ENCODE measurements around the gene PLCB3.

Gene PLCB3

DNA sequence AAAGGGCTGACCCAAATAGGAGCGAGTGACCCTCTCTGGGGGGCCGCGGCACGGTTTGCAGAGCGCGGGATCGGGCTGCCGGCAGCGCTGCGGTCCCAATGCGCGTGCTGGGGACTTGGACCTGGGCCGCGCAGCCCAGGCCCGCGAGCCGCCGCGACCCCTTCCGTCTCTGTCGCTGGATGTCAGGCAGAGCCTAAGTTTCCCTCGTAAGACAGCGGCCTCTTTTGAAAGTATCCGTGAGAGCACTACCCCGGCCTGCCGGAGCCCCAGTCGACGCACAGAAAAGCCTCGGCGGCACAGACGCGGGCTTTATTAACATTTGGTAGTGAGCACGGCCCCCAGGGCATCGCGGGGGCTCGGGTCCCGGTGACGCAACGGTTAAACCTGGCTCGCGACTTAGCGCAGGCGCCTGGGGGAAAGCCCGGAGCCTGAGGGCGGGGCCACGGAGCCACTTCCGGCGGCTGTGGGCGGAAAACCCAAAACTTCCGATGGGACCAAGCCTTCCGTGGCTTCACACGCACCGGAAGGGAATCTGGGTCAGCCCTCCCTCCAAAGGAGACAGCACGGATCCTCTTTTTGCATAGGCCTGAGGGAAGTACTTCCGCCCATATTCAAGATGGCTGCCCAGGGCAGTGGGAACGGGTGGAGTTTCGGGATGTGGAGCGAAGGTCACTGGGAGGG is 18.4 kb downstream of the PLCB3 start:
- peak; percentile 84 to 100 for DNase-seq (ENCODE audit: low read depth in 1 of 2, low spot score in 1 of 2)
- in situ Hi-C loops (cut with HindIII; ENCODE audit: low pct_unique_long_range_greater_than_20kb, low sequenced_read_pairs): no loop called here
- no peak for TF ChIP-seq JUND (IDR thresholded peaks at IDR 0.05; ENCODE audit: low read depth)

DNA sequence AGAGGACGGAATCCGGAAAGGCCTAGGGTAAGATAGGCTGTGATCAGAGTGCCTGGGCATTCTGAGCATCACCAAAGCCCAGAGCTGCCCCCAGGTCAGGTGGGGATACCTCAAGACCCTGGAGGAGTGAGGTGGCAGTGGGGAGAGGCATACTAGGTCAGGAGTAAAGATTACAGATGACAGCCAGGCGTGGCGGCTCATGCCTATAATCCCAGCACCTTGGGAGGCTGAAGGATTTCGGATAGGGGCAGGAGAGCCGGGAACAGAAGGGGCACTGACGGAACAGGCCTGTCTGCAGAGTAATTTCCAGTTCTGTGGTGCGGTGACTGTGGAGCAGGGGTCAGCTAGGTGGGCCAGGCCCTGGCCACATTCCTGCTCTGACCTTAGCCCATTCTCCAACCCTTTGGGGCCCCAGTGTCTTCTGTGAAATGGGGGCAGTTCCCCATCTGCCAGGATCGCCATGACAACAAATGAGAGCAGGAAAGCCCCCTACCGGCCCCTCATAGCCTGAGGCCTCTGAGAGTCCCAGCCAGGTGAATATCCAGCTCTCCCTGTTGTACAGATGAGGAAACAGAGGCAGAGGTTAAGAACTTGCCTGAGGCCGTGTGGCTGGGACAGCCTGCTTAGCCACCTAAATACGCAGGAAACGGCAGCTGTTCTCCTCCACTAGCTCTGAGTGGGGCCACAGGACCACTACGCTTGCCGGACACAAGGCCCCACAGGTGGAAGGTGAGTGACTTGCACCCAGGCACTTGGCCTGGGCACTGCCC is 23.9 kb downstream of the PLCB3 start:
- DNase-seq (ENCODE audit: low read depth in 1 of 2, low spot score in 1 of 2): no peak
- TF ChIP-seq JUND (IDR thresholded peaks at IDR 0.05; ENCODE audit: low read depth): no peak
- in situ Hi-C loops (cut with HindIII; ENCODE audit: low pct_unique_long_range_greater_than_20kb, low sequenced_read_pairs): no loop called here

DNA sequence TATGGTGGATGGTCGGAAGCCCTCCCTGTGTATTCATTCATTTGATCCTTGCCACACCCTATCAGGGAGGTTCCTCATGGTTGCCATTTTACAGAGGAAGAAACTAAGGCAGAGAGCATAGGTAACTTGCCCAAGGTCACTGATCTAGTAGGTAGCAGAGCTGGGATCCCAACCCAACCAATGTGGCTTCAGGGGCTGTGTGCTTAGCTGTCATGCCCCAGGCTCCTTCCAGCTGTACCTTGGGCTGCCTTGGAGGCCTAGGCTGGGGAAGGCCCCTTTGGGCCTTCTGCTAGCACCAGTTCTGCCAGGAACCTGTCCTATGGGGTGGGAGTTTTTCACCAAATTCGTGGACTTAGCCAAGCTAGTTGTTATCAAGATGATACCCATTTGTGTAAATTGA is 24.5 kb downstream of the PLCB3 start:
- TF ChIP-seq JUND (IDR thresholded peaks at IDR 0.05; ENCODE audit: low read depth): no peak
- in situ Hi-C loops (cut with HindIII; ENCODE audit: low pct_unique_long_range_greater_than_20kb, low sequenced_read_pairs): no loop called here
- DNase-seq (ENCODE audit: low read depth in 1 of 2, low spot score in 1 of 2): no peak

DNA sequence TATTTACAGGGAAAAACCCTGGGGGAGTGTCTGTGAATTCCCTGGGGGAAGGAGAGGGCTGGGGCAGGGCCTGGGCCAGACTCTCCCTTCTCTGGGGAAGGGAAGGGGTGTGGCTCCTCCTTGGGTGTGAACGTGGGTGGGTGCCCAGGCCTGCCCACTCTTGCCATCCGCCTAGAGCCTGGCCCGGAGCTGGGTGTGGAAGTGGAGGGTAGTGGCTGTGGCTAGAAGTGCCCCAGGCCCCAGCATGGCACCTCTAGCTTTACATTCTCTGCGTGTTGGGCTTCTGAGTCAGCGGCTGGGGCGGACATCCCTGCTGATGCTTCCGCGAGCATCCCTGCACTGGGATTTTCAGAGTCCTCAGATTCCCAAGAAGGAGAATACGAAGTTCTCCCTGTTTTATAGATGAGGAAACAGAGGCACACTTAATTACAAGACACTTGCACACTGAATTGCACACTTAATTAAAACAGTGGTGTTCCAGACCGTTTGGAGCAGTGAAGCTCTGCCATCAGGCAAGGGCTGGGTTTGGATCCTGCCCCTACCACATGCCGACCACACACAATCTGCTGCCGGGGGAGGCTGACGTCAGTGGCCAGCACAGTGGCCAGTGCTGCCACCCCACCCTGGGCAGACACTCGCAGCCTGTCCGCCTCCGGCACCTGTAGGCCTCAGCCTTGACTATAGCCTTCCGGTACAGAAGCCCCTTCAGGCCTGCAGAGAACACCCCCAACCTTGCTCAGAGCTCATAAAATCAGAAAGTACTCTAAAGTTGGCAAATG is 25.5 kb downstream of the PLCB3 start:
- DNase-seq (ENCODE audit: low read depth in 1 of 2, low spot score in 1 of 2): no peak
- in situ Hi-C loops (cut with HindIII; ENCODE audit: low pct_unique_long_range_greater_than_20kb, low sequenced_read_pairs): no loop called here
- TF ChIP-seq JUND (IDR thresholded peaks at IDR 0.05; ENCODE audit: low read depth): no peak

DNA sequence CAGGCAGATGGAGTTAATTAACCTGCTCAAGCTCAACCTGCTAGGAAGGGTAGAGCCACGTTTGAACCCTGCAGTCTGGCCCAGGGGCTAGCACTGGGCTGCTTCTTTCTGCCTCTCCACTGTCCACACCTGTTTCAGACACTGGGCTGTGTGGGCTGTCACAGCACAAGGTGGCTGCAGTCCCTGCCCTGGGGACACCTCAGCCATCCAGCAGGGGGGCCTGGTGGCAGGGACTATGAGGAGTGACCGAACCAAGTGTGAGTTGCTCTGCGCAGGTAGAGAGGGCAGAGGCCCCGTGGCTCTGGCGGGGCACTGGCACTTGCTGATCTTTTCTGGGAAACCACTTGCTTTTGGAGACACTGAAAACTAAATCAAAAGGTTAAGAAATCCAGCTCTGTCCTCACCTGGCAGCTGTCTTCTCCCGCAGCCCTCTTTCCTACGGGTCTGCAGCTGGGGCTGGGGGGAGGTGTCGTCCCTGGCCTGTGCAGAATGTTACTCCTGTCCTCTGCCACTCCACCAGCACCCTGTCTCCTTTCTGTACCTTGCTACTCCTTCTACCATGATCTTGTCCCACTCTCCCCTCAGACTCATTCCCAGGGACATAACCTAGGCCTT is 27.4 kb downstream of the PLCB3 start:
- in situ Hi-C loops (cut with HindIII; ENCODE audit: low pct_unique_long_range_greater_than_20kb, low sequenced_read_pairs): no loop called here
- DNase-seq (ENCODE audit: low read depth in 1 of 2, low spot score in 1 of 2): no peak
- TF ChIP-seq JUND (IDR thresholded peaks at IDR 0.05; ENCODE audit: low read depth): no peak

DNA sequence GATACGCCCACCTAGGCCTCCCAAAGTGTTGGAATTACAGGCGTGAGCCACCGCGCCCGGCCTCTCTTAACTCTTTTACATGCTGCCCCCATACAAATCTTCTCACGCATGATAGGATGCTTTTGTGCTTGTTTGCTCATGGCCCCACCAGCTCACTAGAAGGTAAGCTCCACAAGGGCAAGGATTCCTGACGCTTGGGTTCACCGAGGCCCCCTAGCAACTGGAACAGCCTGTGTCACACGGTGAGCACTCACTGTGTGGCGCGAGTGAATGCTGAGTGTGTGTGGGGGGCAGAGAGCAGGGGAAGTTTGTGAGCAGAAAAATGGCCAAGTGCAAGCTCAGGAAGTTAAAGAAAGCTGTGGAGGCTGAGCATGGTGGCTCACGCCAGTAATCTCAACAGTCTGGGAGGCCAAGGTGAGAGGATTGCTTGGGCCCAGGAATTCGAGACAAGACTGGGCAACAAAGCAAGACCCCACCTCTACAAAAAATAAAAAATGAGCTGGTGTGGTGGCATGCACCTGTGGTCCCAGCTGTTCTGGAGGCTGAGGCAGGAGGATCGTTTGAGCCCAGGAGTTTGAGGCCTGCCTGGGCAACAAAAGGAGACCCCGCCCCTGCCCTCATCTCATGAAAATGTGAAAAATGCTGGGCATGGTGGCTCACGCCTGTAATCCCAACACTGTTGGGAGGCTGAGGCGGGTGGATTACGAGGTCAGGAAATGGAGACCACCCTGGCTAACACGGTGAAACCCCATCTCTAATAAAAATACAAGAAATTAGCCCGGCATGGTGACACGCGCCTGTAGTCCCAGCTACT is 30.8 kb downstream of the PLCB3 start:
- in situ Hi-C loops (cut with HindIII; ENCODE audit: low pct_unique_long_range_greater_than_20kb, low sequenced_read_pairs): no loop called here
- no peak for TF ChIP-seq JUND (IDR thresholded peaks at IDR 0.05; ENCODE audit: low read depth)
- DNase-seq (ENCODE audit: low read depth in 1 of 2, low spot score in 1 of 2): no peak

DNA sequence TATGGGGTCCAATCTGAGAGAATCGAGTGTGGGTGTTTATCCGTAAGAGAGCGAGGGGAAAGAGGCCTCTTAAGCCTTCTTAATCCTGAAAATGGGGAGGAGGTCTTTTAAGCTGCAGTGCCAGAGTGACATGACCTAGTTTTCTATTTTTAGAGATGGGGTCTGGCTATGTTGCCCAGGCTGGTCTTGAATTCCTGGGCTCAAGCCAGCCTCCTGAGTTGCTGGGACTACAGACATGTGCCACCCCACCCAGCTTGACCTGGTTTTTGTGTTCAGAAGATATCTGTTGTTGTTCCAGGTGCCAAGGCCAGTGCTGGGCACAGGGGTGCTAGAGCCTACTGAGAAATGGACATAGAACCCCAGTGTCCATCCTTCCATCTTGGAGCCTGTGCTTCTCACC is 31.8 kb downstream of the PLCB3 start:
- no peak for TF ChIP-seq JUND (IDR thresholded peaks at IDR 0.05; ENCODE audit: low read depth)
- DNase-seq (ENCODE audit: low read depth in 1 of 2, low spot score in 1 of 2): no peak
- in situ Hi-C loops (cut with HindIII; ENCODE audit: low pct_unique_long_range_greater_than_20kb, low sequenced_read_pairs): no loop called here

DNA sequence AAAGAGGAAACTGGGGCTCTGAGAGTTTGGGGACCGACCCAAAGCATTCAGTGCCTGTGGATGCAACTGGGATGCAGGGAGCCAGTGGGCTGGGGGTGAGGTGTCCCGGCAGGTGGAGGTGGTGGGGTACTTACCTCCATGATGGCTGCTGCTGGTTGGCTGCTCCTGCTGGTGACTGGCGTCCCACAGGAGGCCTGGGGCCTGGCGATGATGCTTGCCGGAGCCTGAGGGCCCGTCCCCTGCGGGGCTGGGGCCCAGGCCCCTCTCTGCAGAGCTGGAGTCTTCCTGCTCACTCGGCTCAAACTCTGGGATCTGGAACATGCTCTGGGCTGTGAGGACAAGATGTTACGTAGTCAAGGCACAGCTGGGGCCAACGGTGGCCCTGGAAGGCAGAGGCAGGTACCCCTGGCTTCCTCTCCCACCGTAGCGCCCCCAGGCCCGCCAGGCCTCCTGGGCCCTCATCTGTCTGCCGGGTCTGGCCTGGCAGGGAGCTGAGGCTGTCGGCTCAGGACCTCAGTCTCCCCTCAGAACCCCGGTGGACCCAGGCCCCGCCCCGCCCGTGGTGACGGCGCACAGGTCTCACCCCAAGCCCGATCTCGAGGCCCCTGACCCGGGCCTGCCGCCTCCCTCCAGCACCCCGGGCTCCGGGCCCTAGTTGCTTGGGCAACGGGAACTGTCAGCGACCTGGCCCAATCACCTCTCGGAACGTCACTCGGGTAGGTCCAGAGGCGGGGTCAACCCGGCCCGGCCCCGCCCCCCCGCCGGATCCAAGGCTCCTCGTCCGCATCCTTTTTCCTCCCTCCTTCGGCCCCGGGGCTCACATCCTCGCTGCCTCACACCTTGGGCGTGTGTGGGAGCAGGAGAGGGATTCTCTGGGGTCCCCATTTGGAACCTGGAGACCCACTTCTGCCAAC is 33.0 kb downstream of the PLCB3 start, which contains the start of gene BAD:
TSS of gene BAD (minus strand) at position 618 of the 914 bp plus-strand sequence. CDS start at position 321, 297 bp downstream.
- no peak for TF ChIP-seq JUND (IDR thresholded peaks at IDR 0.05; ENCODE audit: low read depth)
- DNase-seq (ENCODE audit: low read depth in 1 of 2, low spot score in 1 of 2): peak; percentile 97 to 99
- in situ Hi-C loops (cut with HindIII; ENCODE audit: low pct_unique_long_range_greater_than_20kb, low sequenced_read_pairs): no loop called here

DNA sequence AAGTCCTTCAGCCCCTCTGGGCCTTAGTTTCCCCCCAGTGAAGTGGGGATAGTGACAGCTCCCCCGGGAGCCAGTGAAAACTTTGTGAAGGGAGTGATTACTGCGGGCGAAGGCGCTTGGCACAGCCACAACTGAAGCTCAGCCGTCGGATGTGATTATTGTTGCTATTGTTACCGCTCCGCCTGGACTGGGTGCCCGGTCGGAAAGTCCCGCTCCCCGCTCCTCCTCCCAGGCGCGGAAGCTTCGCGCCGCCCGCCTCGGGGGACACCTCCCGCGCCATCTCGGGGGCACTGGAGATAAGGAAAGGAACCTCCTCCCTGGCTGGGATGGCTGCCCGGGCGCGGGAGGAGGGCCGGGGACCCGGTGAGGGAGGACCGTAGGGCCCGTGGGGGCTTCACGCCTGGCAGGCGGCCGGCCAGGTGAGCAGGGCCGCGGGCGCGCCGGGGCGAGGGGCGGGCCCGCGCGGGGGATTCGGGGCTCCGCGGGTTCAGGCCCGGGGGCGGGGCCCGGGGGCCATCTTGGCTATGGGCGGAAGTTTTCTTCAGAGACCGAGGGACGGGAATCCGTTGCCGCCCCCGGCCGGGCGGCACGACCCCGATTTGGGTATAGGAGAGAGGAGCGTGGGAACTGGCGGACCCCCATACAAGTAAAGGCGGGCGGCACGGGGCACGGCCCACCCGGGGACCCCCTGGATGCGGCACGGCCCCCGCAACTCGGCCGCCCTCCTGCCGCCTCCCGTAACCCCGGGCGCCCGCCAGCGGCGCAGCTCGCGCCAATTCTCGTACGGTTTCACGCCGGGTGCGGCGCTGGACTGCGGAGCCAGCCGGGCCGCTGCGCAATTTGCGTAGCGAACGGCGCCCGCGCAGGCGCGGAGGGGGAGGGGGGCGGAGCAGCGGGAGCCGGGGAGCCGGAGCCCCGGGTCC is 33.9 kb downstream of the PLCB3 start, which contains the start of gene GPR137:
TSS of gene GPR137 (plus strand) at position 887 of the 923 bp plus-strand sequence. CDS start 677 bp downstream, outside the sequence.
- in situ Hi-C loops (cut with HindIII; ENCODE audit: low pct_unique_long_range_greater_than_20kb, low sequenced_read_pairs): no loop called here
- TF ChIP-seq JUND (IDR thresholded peaks at IDR 0.05; ENCODE audit: low read depth): no peak
- peak; percentile 86 to 90 for DNase-seq (ENCODE audit: low read depth in 1 of 2, low spot score in 1 of 2)

Data from T47D (cell line).